CD4-positive, alpha-beta T cell (primary cell): ENCODE data around the gene NKAIN2. TPM values are rescaled to one million over a fixed set of nuclear protein-coding genes. Genes with fewer than 3 reads are reported as not detected.

Experiments
- ATAC-seq: fragments of 200-7000 bp; cut with Tn5 transposase; one replicate; pipeline ENCODE4 v1.10.0; 2022; ENCODE audit warnings: mild to moderate bottlenecking; ENCODE audit not compliant: poor library complexity
- CTCF ChIA-PET: fragments of 350-600 bp; sonication (Branson Sonifier 250); formaldehyde crosslinking; loops from one replicate; lab custom pipeline; 2021; ENCODE audit warnings: antibody characterized with exemption, inconsistent platforms; lab: Charles Lee
- POLR2A ChIA-PET: fragments of 350-600 bp; sonication (Branson Sonifier 250); formaldehyde crosslinking; loops from one replicate; lab custom pipeline; 2021; ENCODE audit warnings: antibody characterized with exemption, inconsistent platforms; lab: Charles Lee
- DNase-seq, 14 experiments: peaks; one replicate each; pipeline ENCODE4 v3.0.0-alpha.2; 2013 to 2020; ENCODE audit warnings: mixed read lengths in 2 of 14
- H3K27ac ChIP-seq, 2 donors: one replicate each; pipeline versions ENCODE4 v1.5.1 to v1.7.0; 2013; ENCODE audit warnings: low read length in 2 of 2, low read depth in 1 of 2, mild to moderate bottlenecking in 1 of 2
- H3K27me3 ChIP-seq, 2 experiments: 1 replicate in 1 of 2; 2 replicates in 1 of 2; pipeline versions ENCODE4 v1.6.1 to v1.7.0; 2013; ENCODE audit warnings: low read length in 2 of 2, control low read depth in 1 of 2, mild to moderate bottlenecking in 1 of 2, moderate library complexity in 1 of 2; ENCODE audit not compliant: insufficient read depth in 2 of 2, control insufficient read depth in 1 of 2
- H3K36me3 ChIP-seq: one replicate; pipeline ENCODE4 v1.6.1; 2013; ENCODE audit warnings: low read length, control low read depth; ENCODE audit not compliant: insufficient read depth
- H3K4me1 ChIP-seq: one replicate; pipeline ENCODE4 v1.6.1; 2013; ENCODE audit warnings: low read length, control low read depth; ENCODE audit not compliant: insufficient read depth
- H3K4me3 ChIP-seq: one replicate; pipeline ENCODE4 v1.5.1; 2013; ENCODE audit warnings: mild to moderate bottlenecking, low read length, moderate library complexity
- H3K9me3 ChIP-seq, 2 experiments: 1 replicate in 1 of 2; 2 replicates in 1 of 2; pipeline versions ENCODE4 v1.6.1 to v1.7.0; 2013; ENCODE audit warnings: low read length in 2 of 2, mild to moderate bottlenecking in 2 of 2, control low read depth in 1 of 2, moderate library complexity in 1 of 2; ENCODE audit not compliant: control insufficient read depth in 1 of 2, insufficient read depth in 1 of 2
- H3K27ac Mint-ChIP-seq: one replicate; pipeline ENCODE4 v1.8.0; 2020; ENCODE audit warnings: mixed read lengths
- H3K27me3 Mint-ChIP-seq: one replicate; pipeline ENCODE4 v1.8.0; 2021; ENCODE audit warnings: mixed read lengths
- H3K36me3 Mint-ChIP-seq: one replicate; pipeline ENCODE4 v1.8.0; 2021; ENCODE audit warnings: low read depth, mixed read lengths
- H3K4me1 Mint-ChIP-seq: one replicate; pipeline ENCODE4 v1.8.0; 2021; ENCODE audit warnings: low read depth, mixed read lengths
- H3K4me3 Mint-ChIP-seq: one replicate; pipeline ENCODE4 v1.8.0; 2020; ENCODE audit warnings: mild to moderate bottlenecking, mixed read lengths
- H3K9me3 Mint-ChIP-seq: one replicate; pipeline ENCODE4 v1.8.0; 2020; ENCODE audit warnings: mixed read lengths
- intact Hi-C, 2 experiments: fragments of 100-400 bp; cut with DNase I in 1 of 2; cut with micrococcal nuclease in 1 of 2; formaldehyde crosslinking; loops; one replicate each; pipeline versions ENCODE4 v1.15.1 to v1.9.0; 2023 to 2025; cut with DNase I, micrococcal nuclease
- total RNA-seq, 174 experiments: library from RNA in 2 of 174; stranded (reverse) in 2 of 174; gene quantifications; one replicate each; pipeline ENCODE4 v1.2.3 and lab custom pipeline; 2021 to 2026
- TF ChIP-seq, protein P1 (sequence below): fragments of 200-600 bp; IDR thresholded peaks from one replicate; pipeline ENCODE4 v1.8.0; 2022; ENCODE audit warnings: antibody characterized with exemption, mild to moderate bottlenecking

The NKAIN2 gene
- total RNA-seq, 2 experiments from 2014 or later = not detected

DNA sequence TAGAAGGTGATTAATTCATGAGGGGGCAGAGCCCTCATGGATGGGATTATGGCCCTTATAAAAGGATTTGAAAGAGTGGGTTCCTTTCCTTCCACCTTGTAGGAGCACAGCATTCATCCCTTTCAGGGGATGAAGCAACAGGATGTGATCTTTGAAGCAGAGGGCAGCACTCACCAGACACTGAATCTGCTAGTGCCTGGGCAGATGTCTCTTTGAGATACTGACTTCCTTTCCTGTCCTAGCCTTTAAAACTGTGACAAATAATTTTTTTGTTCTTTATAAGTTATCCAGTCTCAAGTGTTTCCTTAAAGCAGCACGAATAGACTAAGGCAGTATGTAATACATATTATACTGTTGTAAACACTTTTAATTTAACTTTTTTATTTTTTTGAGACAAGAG lies 620.0 kb downstream of the NKAIN2 start:
- intact Hi-C loops = no loop called here
- no peaks in the 10 kb centered on the region for H3K36me3 Mint-ChIP-seq
- H3K4me3 Mint-ChIP-seq = no peak overlapping the region
- POLR2A ChIA-PET = no interaction called here
- no peaks in the 10 kb centered on the region for H3K27me3 Mint-ChIP-seq
- no peak for DNase-seq
- Histone ChIP-seq H3K27ac (no peak overlapping the region), H3K4me1 (no peaks in the 10 kb centered on the region), H3K9me3 (no peaks in the 10 kb centered on the region), H3K36me3 (no peaks in the 10 kb centered on the region), H3K4me3 (no peak overlapping the region), H3K27me3 (no peaks in the 10 kb centered on the region)
- no peak for ATAC-seq
- H3K27ac Mint-ChIP-seq = no peak overlapping the region
- peaks cover 2% of the 10 kb centered on the region for H3K9me3 Mint-ChIP-seq
- TF ChIP-seq, protein P1, sequence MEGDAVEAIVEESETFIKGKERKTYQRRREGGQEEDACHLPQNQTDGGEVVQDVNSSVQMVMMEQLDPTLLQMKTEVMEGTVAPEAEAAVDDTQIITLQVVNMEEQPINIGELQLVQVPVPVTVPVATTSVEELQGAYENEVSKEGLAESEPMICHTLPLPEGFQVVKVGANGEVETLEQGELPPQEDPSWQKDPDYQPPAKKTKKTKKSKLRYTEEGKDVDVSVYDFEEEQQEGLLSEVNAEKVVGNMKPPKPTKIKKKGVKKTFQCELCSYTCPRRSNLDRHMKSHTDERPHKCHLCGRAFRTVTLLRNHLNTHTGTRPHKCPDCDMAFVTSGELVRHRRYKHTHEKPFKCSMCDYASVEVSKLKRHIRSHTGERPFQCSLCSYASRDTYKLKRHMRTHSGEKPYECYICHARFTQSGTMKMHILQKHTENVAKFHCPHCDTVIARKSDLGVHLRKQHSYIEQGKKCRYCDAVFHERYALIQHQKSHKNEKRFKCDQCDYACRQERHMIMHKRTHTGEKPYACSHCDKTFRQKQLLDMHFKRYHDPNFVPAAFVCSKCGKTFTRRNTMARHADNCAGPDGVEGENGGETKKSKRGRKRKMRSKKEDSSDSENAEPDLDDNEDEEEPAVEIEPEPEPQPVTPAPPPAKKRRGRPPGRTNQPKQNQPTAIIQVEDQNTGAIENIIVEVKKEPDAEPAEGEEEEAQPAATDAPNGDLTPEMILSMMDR = no peak
- CTCF ChIA-PET = no interaction called here
- H3K4me1 Mint-ChIP-seq = no peaks in the 10 kb centered on the region

DNA sequence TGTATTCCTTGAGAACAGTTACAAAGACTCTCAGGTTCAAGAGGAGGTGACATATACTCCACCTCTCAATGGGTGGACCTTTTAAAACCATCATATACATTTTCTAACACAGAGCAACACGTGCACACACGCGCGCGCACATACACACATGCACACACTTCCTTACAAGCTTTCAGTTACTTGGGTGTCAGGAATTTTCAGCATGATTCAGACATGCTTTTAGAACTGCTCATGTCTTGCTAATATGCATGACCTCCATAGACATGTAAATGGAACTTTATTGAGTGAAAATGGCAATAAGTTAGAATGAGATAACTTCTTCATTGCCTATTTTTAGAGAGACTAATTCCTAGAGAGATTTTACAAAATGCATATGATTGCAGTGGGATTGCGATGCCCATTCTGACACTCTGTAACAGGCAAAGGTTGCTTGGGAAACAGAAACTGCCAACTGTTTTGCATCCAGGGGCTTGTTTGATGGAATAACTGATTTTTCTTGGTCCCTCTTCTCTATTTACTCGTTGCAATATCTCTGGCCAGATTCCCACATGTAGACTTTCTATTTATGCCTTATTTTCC lies 627.2 kb downstream of the NKAIN2 start:
- H3K4me3 ChIP-seq = no peak overlapping the region
- no peaks in the 10 kb centered on the region for H3K36me3 ChIP-seq
- intact Hi-C loops = no loop called here
- no peaks in the 10 kb centered on the region for H3K4me1 Mint-ChIP-seq
- H3K4me3 Mint-ChIP-seq = no peak overlapping the region
- CTCF ChIA-PET = no interaction called here
- H3K27ac ChIP-seq = no peak overlapping the region
- H3K27ac Mint-ChIP-seq = no peak overlapping the region
- H3K9me3 ChIP-seq = peaks cover 0 to 5% of the 10 kb centered on the region in 2 experiments
- H3K4me1 ChIP-seq = no peaks in the 10 kb centered on the region
- no peak for DNase-seq
- H3K27me3 Mint-ChIP-seq = no peaks in the 10 kb centered on the region
- no peaks in the 10 kb centered on the region for H3K27me3 ChIP-seq
- TF ChIP-seq, protein P1 = no peak
- POLR2A ChIA-PET = no interaction called here
- no peaks in the 10 kb centered on the region for H3K36me3 Mint-ChIP-seq
- no peak for ATAC-seq
- H3K9me3 Mint-ChIP-seq = peaks cover 2% of the 10 kb centered on the region

DNA sequence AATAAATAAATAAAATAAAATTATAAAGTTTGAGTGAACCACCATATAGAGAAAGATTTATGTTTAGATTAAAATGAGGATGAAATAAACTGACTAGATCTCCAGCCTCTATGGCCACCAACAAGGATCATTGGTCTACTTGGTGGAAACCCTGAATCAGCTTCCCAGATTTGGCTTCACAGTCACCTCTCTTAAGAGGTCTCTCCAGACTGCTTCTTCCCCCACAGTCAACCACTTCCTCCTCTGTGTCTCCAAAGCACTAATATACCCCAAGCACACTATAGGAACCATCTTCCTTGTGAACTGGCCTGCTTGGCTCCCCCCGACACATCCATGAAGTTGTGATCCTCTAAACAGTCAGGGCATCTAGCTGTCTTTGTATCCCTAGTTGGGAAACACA lies 629.0 kb downstream of the NKAIN2 start:
- H3K4me3 Mint-ChIP-seq = no peak overlapping the region
- intact Hi-C loops = no loop called here
- POLR2A ChIA-PET = no interaction called here
- Histone ChIP-seq H3K36me3 (no peaks in the 10 kb centered on the region), H3K4me1 (no peaks in the 10 kb centered on the region), H3K27me3 (no peaks in the 10 kb centered on the region), H3K9me3 (peaks cover 0 to 5% of the 10 kb centered on the region in 2 experiments), H3K4me3 (no peak overlapping the region), H3K27ac (no peak overlapping the region)
- TF ChIP-seq, protein P1 = no peak
- H3K4me1 Mint-ChIP-seq = no peaks in the 10 kb centered on the region
- ATAC-seq (no peak), DNase-seq (no peak)
- no peaks in the 10 kb centered on the region for H3K9me3 Mint-ChIP-seq
- H3K27me3 Mint-ChIP-seq = no peaks in the 10 kb centered on the region
- H3K27ac Mint-ChIP-seq = no peak overlapping the region
- no peaks in the 10 kb centered on the region for H3K36me3 Mint-ChIP-seq
- CTCF ChIA-PET = no interaction called here
